DMS 273 (cell line): ENCODE data around the gene LTB4R.
"Not testable (repeated sequence)": the region's sequence is repeated elsewhere in the genome, so short reads cannot be mapped to it uniquely, and the experiment has no call there.

ENCODE experiments used
- DNase-seq: peaks from one replicate; lab custom pipeline; 2025; ENCODE audit not compliant: unreplicated experiment; lab: John Stamatoyannopoulos, UW

Gene LTB4R

GRCh38 chr14:24338843-24339242, 27.5 kb downstream of the LTB4R start:
- DNase-seq: no peak

- no peak for DNase-seq
Observed at GRCh38 chr14:24339284-24340151, 28.2 kb downstream of the LTB4R start, which contains the start of gene RIPK3. RIPK3 (minus strand) TSS chr14:24339991; CDS start chr14:24339826, 165 bp downstream.

- DNase-seq: no peak
Observed at GRCh38 chr14:24340606-24341005, 29.3 kb downstream of the LTB4R start.

- no peak for DNase-seq
Observed at GRCh38 chr14:24342889-24343288, 31.6 kb downstream of the LTB4R start.

GRCh38 chr14:24343795-24344660, 32.7 kb downstream of the LTB4R start:
- no peak for DNase-seq

- no peak for DNase-seq
Observed at GRCh38 chr14:24347134-24347533, 35.8 kb downstream of the LTB4R start.

GRCh38 chr14:24348186-24348585, 36.9 kb downstream of the LTB4R start:
- no peak for DNase-seq

GRCh38 chr14:24349742-24350141, 38.4 kb downstream of the LTB4R start:
- no peak for DNase-seq

GRCh38 chr14:24351517-24351916, 40.2 kb downstream of the LTB4R start:
- peak; percentile 74 for DNase-seq

- no peak for DNase-seq
Observed at GRCh38 chr14:24353559-24354481, 42.5 kb downstream of the LTB4R start.

- not testable (repeated sequence) for DNase-seq
Observed at GRCh38 chr14:24354482-24354825, 43.2 kb downstream of the LTB4R start.

GRCh38 chr14:24355009-24355408, 43.7 kb downstream of the LTB4R start:
- no peak for DNase-seq

GRCh38 chr14:24356208-24356607, 44.9 kb downstream of the LTB4R start:
- DNase-seq: no peak

- DNase-seq: no peak
Observed at GRCh38 chr14:24360281-24360680, 49.0 kb downstream of the LTB4R start.

- no peak for DNase-seq
Observed at GRCh38 chr14:24361326-24361725, 50.0 kb downstream of the LTB4R start.

- no peak for DNase-seq
Observed at GRCh38 chr14:24362241-24362960, 51.1 kb downstream of the LTB4R start.

GRCh38 chr14:24363401-24363800, 52.1 kb downstream of the LTB4R start:
- DNase-seq: no peak

GRCh38 chr14:24364841-24365240, 53.5 kb downstream of the LTB4R start:
- peak; percentile 24 for DNase-seq

GRCh38 chr14:24365600-24366412, 54.5 kb downstream of the LTB4R start:
- peak; percentile 89 for DNase-seq

GRCh38 chr14:24366413-24366720, 55.1 kb downstream of the LTB4R start:
- no peak for DNase-seq
